GM23248 (cell line): ENCODE results near the gene ANGPTL2.

Experiments
- EZH2 ChIP-seq: fragments of 200-600 bp; sonication (generic); IDR thresholded peaks from 2 replicates; pipeline ENCODE4 v1.6.1; 2018; ENCODE audit warnings: antibody characterized with exemption, mild to moderate bottlenecking; ENCODE audit not compliant: insufficient read depth, poor library complexity, severe bottlenecking
- EZH2phosphoT487 ChIP-seq: fragments of 200-600 bp; sonication (generic); IDR thresholded peaks from 2 replicates; pipeline ENCODE4 v1.6.1; 2018; ENCODE audit warnings: antibody characterized with exemption, moderate library complexity, mild to moderate bottlenecking, low read depth; ENCODE audit not compliant: insufficient read depth

DNA sequence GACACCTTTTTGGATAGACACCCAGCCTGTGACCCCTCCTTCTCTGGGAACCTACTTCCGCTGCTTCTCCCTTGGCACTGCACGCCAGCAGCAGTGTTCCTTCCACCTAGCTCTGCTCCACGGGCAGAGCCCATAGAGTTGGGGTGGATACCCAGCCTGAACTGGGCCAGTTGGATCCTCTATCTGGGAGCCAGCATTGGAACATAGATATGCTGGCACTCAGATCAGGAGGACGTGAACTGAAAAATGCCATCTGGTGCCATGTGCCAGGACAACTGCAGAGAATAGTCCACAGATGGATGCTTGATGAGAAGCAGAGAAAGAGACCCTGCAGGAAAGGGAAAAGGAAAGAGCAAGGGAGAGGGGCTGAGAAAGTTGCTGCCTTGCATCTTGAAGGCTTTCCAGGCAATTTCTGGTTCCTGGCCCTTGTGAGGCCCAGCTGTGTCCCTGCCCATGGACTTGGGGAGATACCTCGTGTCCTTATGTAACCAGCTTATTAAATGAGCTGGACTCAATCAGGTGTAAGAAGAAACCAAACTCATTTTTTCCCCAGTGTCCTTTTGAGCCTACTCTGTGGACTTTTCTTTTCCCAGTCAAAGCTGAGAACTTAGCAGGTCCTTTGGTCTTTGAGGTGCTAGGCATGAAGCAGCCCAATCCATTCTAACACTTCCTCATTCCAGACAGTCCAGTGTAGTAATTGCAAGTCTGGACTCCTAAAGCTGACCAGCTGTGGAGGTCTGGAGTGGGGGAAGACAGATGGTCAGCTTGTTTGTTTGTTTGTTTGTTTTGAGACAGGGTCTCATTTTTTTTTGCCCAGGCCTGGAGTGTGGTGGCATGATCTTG is 39.1 kb downstream of the ANGPTL2 start:
- no peak for TF ChIP-seq EZH2phosphoT487
- no peak for TF ChIP-seq EZH2
